ENCODE results near the gene IL17REL.

IL17REL gene

GRCh38 chr22:50046481-50047245 is 34.1 kb upstream of the IL17REL start:
- Mint-ChIP-seq H3K9me3 (peaks cover 17% of the 10 kb centered on the region), H3K36me3 (ENCODE audit: low read depth) (no peaks in the 10 kb centered on the region), H3K4me3 (no peak overlapping the region), H3K4me1 (peaks cover 11% of the 10 kb centered on the region), H3K27me3 (ENCODE audit: low read depth) (peaks cover 22% of the 10 kb centered on the region), H3K27ac (no peak overlapping the region)
- no peak for TF ChIP-seq CTCF (IDR thresholded peaks at IDR 0.05; ENCODE audit: unreplicated experiment in 3 of 3)

GRCh38 chr22:50046019-50046415 is 33.5 kb upstream of the IL17REL start:
- no peak for TF ChIP-seq CTCF (IDR thresholded peaks at IDR 0.05; ENCODE audit: unreplicated experiment in 3 of 3)
- Mint-ChIP-seq H3K36me3 (ENCODE audit: low read depth) (no peaks in the 10 kb centered on the region), H3K9me3 (peaks cover 15% of the 10 kb centered on the region), H3K4me1 (peaks cover 11% of the 10 kb centered on the region), H3K27me3 (ENCODE audit: low read depth) (peaks cover 24% of the 10 kb centered on the region), H3K4me3 (no peak overlapping the region), H3K27ac (no peak overlapping the region)

GRCh38 chr22:50045211-50046018 is 32.9 kb upstream of the IL17REL start:
- peaks cover 8% of the 10 kb centered on the region for H3K4me1 Mint-ChIP-seq
- TF ChIP-seq CTCF (IDR thresholded peaks at IDR 0.05; ENCODE audit: unreplicated experiment in 3 of 3), result no peak
- peaks cover 25% of the 10 kb centered on the region for H3K27me3 Mint-ChIP-seq (ENCODE audit: low read depth)
- no peak overlapping the region for H3K27ac Mint-ChIP-seq
- H3K4me3 Mint-ChIP-seq, result no peak overlapping the region
- peaks cover 16% of the 10 kb centered on the region for H3K9me3 Mint-ChIP-seq
- no peaks in the 10 kb centered on the region for H3K36me3 Mint-ChIP-seq (ENCODE audit: low read depth)

- Mint-ChIP-seq H3K9me3 (peaks cover 17% of the 10 kb centered on the region), H3K4me3 (no peak overlapping the region), H3K4me1 (peaks cover 8% of the 10 kb centered on the region), H3K27ac (no peak overlapping the region), H3K27me3 (ENCODE audit: low read depth) (peaks cover 25% of the 10 kb centered on the region), H3K36me3 (ENCODE audit: low read depth) (no peaks in the 10 kb centered on the region)
- no peak for TF ChIP-seq CTCF (IDR thresholded peaks at IDR 0.05; ENCODE audit: unreplicated experiment in 3 of 3)
These were observed 32.0 kb upstream of the IL17REL start for GRCh38 chr22:50044485-50045118.

- no peak for TF ChIP-seq CTCF (IDR thresholded peaks at IDR 0.05; ENCODE audit: unreplicated experiment in 3 of 3)
- no peak overlapping the region for H3K4me3 Mint-ChIP-seq
- no peak overlapping the region for H3K27ac Mint-ChIP-seq
- H3K9me3 Mint-ChIP-seq, result peaks cover 24% of the 10 kb centered on the region
- no peaks in the 10 kb centered on the region for H3K36me3 Mint-ChIP-seq (ENCODE audit: low read depth)
- H3K4me1 Mint-ChIP-seq, result no peaks in the 10 kb centered on the region
- H3K27me3 Mint-ChIP-seq (ENCODE audit: low read depth), result peaks cover 25% of the 10 kb centered on the region
These were observed 28.9 kb upstream of the IL17REL start for GRCh38 chr22:50041361-50042065.
